ENCODE measurements around the gene TAOK3.
"Not testable (repeated sequence)": the region's sequence is repeated elsewhere in the genome, so short reads cannot be mapped to it uniquely, and the experiment has no call there.

GRCh38 chr12:118408241-118408640 is 35.5 kb upstream of the TAOK3 start:
- TF ChIP-seq CTCF, POLR2A, POLR2AphosphoS5 (IDR thresholded peaks at IDR 0.05): not testable (repeated sequence)

Data from breast epithelium (tissue), 3 donors.